SKM-1 (cell line): ENCODE measurements around the gene SND1.
"Not testable (repeated sequence)": the region's sequence is repeated elsewhere in the genome, so short reads cannot be mapped to it uniquely, and the experiment has no call there.

Source experiments
- DNase-seq: peaks from one replicate; lab custom pipeline; 2025; ENCODE audit not compliant: unreplicated experiment; lab: John Stamatoyannopoulos, UW

SND1 gene

GRCh38 chr7:127953423-127954356, 301.7 kb downstream of the SND1 start:
- DNase-seq, result peak; percentile 16

GRCh38 chr7:127954357-127954748, 302.4 kb downstream of the SND1 start:
- no peak for DNase-seq

- DNase-seq, result no peak
These were observed 303.1 kb downstream of the SND1 start for GRCh38 chr7:127955051-127955531.

- no peak for DNase-seq
These were observed 305.9 kb downstream of the SND1 start for GRCh38 chr7:127957886-127958285.

- DNase-seq, result no peak
These were observed 307.8 kb downstream of the SND1 start for GRCh38 chr7:127959770-127960169.

- DNase-seq, result no peak
These were observed 309.9 kb downstream of the SND1 start for GRCh38 chr7:127961786-127962453.

- DNase-seq, result no peak
These were observed 310.8 kb downstream of the SND1 start for GRCh38 chr7:127962589-127963361.

- not testable (repeated sequence) for DNase-seq
These were observed 311.9 kb downstream of the SND1 start for GRCh38 chr7:127963850-127964249.

GRCh38 chr7:127967281-127967680, 315.3 kb downstream of the SND1 start:
- no peak for DNase-seq

GRCh38 chr7:127968547-127968946, 316.6 kb downstream of the SND1 start:
- no peak for DNase-seq

- DNase-seq, result no peak
These were observed 321.8 kb downstream of the SND1 start for GRCh38 chr7:127973832-127974231.

- DNase-seq, result no peak
These were observed 322.5 kb downstream of the SND1 start for GRCh38 chr7:127974446-127975035.

- DNase-seq, result no peak
These were observed 324.2 kb downstream of the SND1 start for GRCh38 chr7:127976056-127976737.

- DNase-seq, result no peak
These were observed 324.7 kb downstream of the SND1 start for GRCh38 chr7:127976738-127977120.

GRCh38 chr7:127978421-127978820, 326.4 kb downstream of the SND1 start:
- DNase-seq, result no peak

- no peak for DNase-seq
These were observed 327.2 kb downstream of the SND1 start for GRCh38 chr7:127979113-127979727.

GRCh38 chr7:127979728-127980126, 327.7 kb downstream of the SND1 start:
- DNase-seq, result no peak

- DNase-seq, result no peak
These were observed 328.9 kb downstream of the SND1 start for GRCh38 chr7:127980901-127981300.

GRCh38 chr7:127981965-127982364, 330.0 kb downstream of the SND1 start:
- DNase-seq, result no peak

- no peak for DNase-seq
These were observed 331.9 kb downstream of the SND1 start for GRCh38 chr7:127983804-127984332.
